CD4-positive, alpha-beta memory T cell (primary cell): ENCODE results near the gene RECK. TPM values are rescaled to one million over a fixed set of nuclear protein-coding genes. Genes with fewer than 3 reads are reported as not detected.

Source experiments
- polyA plus RNA-seq, 2 donors: library from polyadenylated mRNA; unstranded; fragments of 300-500 nt; fragmentation: Illumina TruSeq; gene quantifications; one replicate each; pipeline ENCODE4 v1.2.3, GENCODE V29; 2021
- total RNA-seq, 2 experiments: library from RNA; stranded (reverse); gene quantifications; one replicate each; pipeline ENCODE4 v1.2.3, GENCODE V29; 2021

Gene RECK
- total and polyA plus RNA-seq, 4 experiments from 2014 or later: 12.1 to 26.9 (median 14.4) TPM

Other genes starting within 250 kb of the RECK start
- gene NPR2, start 245.3 kb upstream of the RECK start, total RNA-seq: 10 to 100 TPM; 15.8 to 15.9 TPM
- gene NPR2, start 245.3 kb upstream of the RECK start, polyA plus RNA-seq: 1 to 10 TPM in 1 of 2 donors, under 1 TPM in 1; 0.97 to 3.3 TPM
- 1 to 10 TPM; 5.6 to 5.7 TPM for gene SPAG8, start 224.7 kb upstream of the RECK start, total RNA-seq
- gene SPAG8, start 224.7 kb upstream of the RECK start, polyA plus RNA-seq: 1 to 10 TPM; 1.0 to 1.7 TPM
- 10 to 100 TPM; 22.9 to 30.2 TPM for gene HINT2, start 221.9 kb upstream of the RECK start, total RNA-seq
- 100 to 1,000 TPM in 1 of 2 donors, 10 to 100 TPM in 1; 75.4 to 111 TPM for gene HINT2, start 221.9 kb upstream of the RECK start, polyA plus RNA-seq
- gene FAM221B, start 208.2 kb upstream of the RECK start, total RNA-seq: not detected
- gene FAM221B, start 208.2 kb upstream of the RECK start, polyA plus RNA-seq: not detected
- gene TMEM8B, start 207.7 kb upstream of the RECK start, total RNA-seq: 10 to 100 TPM in 1 of 2 experiments, 1 to 10 TPM in 1; 7.4 to 10.5 TPM
- gene TMEM8B, start 207.7 kb upstream of the RECK start, polyA plus RNA-seq: 1 to 10 TPM; 2.0 to 2.4 TPM
- not detected for gene OR13J1, start 166.5 kb upstream of the RECK start, total RNA-seq
- gene OR13J1, start 166.5 kb upstream of the RECK start, polyA plus RNA-seq: not detected
- not detected for gene HRCT1, start 130.7 kb upstream of the RECK start, total RNA-seq
- gene HRCT1, start 130.7 kb upstream of the RECK start, polyA plus RNA-seq: not detected
- not detected for gene SPAAR, start 127.4 kb upstream of the RECK start, total RNA-seq
- not detected for gene SPAAR, start 127.4 kb upstream of the RECK start, polyA plus RNA-seq
- gene OR2S2, start 78.8 kb upstream of the RECK start, total RNA-seq: not detected
- not detected for gene OR2S2, start 78.8 kb upstream of the RECK start, polyA plus RNA-seq
- 10 to 100 TPM; 17.0 to 18.9 TPM for gene GLIPR2, start 99.8 kb downstream of the RECK start, total RNA-seq
- 100 to 1,000 TPM; 140 to 213 TPM for gene GLIPR2, start 99.8 kb downstream of the RECK start, polyA plus RNA-seq
- gene CCIN, start 132.5 kb downstream of the RECK start, total RNA-seq: not detected
- not detected for gene CCIN, start 132.5 kb downstream of the RECK start, polyA plus RNA-seq
- gene CLTA, start 154.0 kb downstream of the RECK start, total RNA-seq: 10 to 100 TPM; 69.9 to 72.3 TPM
- 100 to 1,000 TPM in 1 of 2 donors, 10 to 100 TPM in 1; 46.0 to 106 TPM for gene CLTA, start 154.0 kb downstream of the RECK start, polyA plus RNA-seq
- gene GNE, start 221.5 kb downstream of the RECK start, total RNA-seq: 10 to 100 TPM; 16.9 to 18.1 TPM
- 1 to 10 TPM; 2.7 to 6.1 TPM for gene GNE, start 221.5 kb downstream of the RECK start, polyA plus RNA-seq